ENCODE data around the gene HIP1. TPM values are rescaled to one million over a fixed set of nuclear protein-coding genes. Genes with fewer than 3 reads are reported as not detected.

The HIP1 gene
- total and polyA plus RNA-seq, 9 of the 15 experiments (the other 6 are each of a cell fraction or from before 2014, with no cell fraction given) = 2.4 to 13.7 (median 9.5) TPM

- no peak for TF ChIP-seq THAP12 (CRISPR knock-in tag; IDR thresholded peaks at IDR 0.05)
These were observed 107.0 kb downstream of the HIP1 start (continued) for GRCh38 chr7:75631711-75632110.

GRCh38 chr7:75630549-75630948 is 108.2 kb downstream of the HIP1 start:
- TF ChIP-seq NCOR1 (IDR thresholded peaks at IDR 0.05) (no peak), ZNF121 (CRISPR knock-in tag; conservative IDR thresholded peaks at IDR 0.05) (no peak)
- ChIA-PET CTCF (ENCODE audit: low intra/inter-chr PET ratio) (no interaction called here), POLR2A (interaction anchor here (1.8 kb wide), 1 partner anchor 10 kb away, joined by 5 read pairs; no protein-coding TSS in a partner anchor)
- H4K20me1 ChIP-seq (replicated peaks; ENCODE audit: control insufficient read depth, insufficient read depth, low read length) = no peaks in the 10 kb centered on the region
- no peak overlapping the region for H3K4me2 ChIP-seq (ENCODE audit: insufficient read depth, low read length)
- FAIRE-seq (no peak), ATAC-seq (no peak), DNase-seq (ENCODE audit: extremely low read depth in 1 of 4, low spot score in 3 of 4) (no peak)
- intact Hi-C loops (cut with micrococcal nuclease) (no loop called here), in situ Hi-C loops (cut with MboI) (loop anchor here (25.0 kb wide), 1 partner anchor 1007 kb away; the partner anchor contains the start of gene POMZP3)
- no peaks in the 10 kb centered on the region for H3K9me1 ChIP-seq (ENCODE audit: control insufficient read depth, insufficient read depth, low read length)
- H3K79me2 ChIP-seq (ENCODE audit: control insufficient read depth, insufficient read depth, low read length) = no peaks in the 10 kb centered on the region
- no TSS peak for BruUV-seq (replicated peaks)
- no peak overlapping the region for H2AFZ ChIP-seq (ENCODE audit: low read depth, low read length)
- H3K9me3 ChIP-seq (replicated peaks; ENCODE audit: control insufficient read depth, insufficient read depth, low read depth, low read length) = peaks cover 8% of the 10 kb centered on the region
- WGBS (ENCODE audit: insufficient coverage, low coverage, missing lambda C conversion rate) = 64% methylated on average over 3 of the region's 3 CpGs
- H3K4me3 ChIP-seq = no peak overlapping the region
- H3K9ac ChIP-seq (ENCODE audit: insufficient read depth in 1 of 2, low read depth in 2 of 2, low read length in 2 of 2) = no peak overlapping the region
- peaks cover 8 to 12% of the 10 kb centered on the region in 2 experiments; a peak in 4 of 5 replicates for H3K4me1 ChIP-seq (replicated peaks in 1 of 2; ENCODE audit: control insufficient read depth in 2 of 2, insufficient read depth in 2 of 2, low read length in 2 of 2)
- no peaks in the 10 kb centered on the region for H3K27me3 ChIP-seq (ENCODE audit: control insufficient read depth in 2 of 2, insufficient read depth in 2 of 2, low read length in 2 of 2)
- no peaks in the 10 kb centered on the region for H3K36me3 ChIP-seq (ENCODE audit: control insufficient read depth, insufficient read depth, low read length)
- H3K27ac ChIP-seq (ENCODE audit: extremely low read depth, low read depth, low read length) = no peak overlapping the region
